ENCODE measurements around the gene THNSL1.

THNSL1 gene

GRCh38 chr10:25061711-25062449 is 45.5 kb downstream of the THNSL1 start:
- DNase-seq: no peak

- no peak for DNase-seq
Observed at GRCh38 chr10:25063157-25063556, 46.7 kb downstream of the THNSL1 start.

GRCh38 chr10:25063644-25064043 is 47.2 kb downstream of the THNSL1 start:
- no peak for DNase-seq

GRCh38 chr10:25064401-25064800 is 48.0 kb downstream of the THNSL1 start:
- no peak for DNase-seq

- no peak for DNase-seq
Observed at GRCh38 chr10:25065761-25066476, 49.5 kb downstream of the THNSL1 start.

GRCh38 chr10:25068152-25069058 is 52.0 kb downstream of the THNSL1 start:
- no peak for DNase-seq

- no peak for DNase-seq
Observed at GRCh38 chr10:25071227-25071626, 54.8 kb downstream of the THNSL1 start.

GRCh38 chr10:25072786-25073185 is 56.4 kb downstream of the THNSL1 start:
- no peak for DNase-seq

- no peak for DNase-seq
Observed at GRCh38 chr10:25075825-25076224, 59.4 kb downstream of the THNSL1 start.

All from activated T-cell treated with anti-CD3 and anti-CD28 coated beads for 4 hours (primary cell).